Lung (tissue), 12 donors: Measurements from ENCODE around the gene EAF1. TPM values are rescaled to one million over a fixed set of nuclear protein-coding genes. Genes with fewer than 3 reads are reported as not detected.

Source experiments
- ATAC-seq: fragments of 200-7000 bp; cut with Tn5 transposase; one replicate; pipeline ENCODE4 v1.9.1; 2020; ENCODE audit warnings: moderate number of reproducible peaks; ENCODE audit not compliant: insufficient read depth, low FRiP score
- DNase-seq, 3 donors: peaks; one replicate each; pipeline ENCODE4 v3.0.0-alpha.2; 2013 to 2017
- H3K27ac ChIP-seq, 2 donors: one replicate each; pipeline ENCODE4 v1.5.1; 2013; ENCODE audit warnings: mild to moderate bottlenecking in 2 of 2, moderate library complexity in 2 of 2, control low read depth in 1 of 2, inconsistent platforms in 1 of 2, low read depth in 1 of 2, low read length in 1 of 2
- H3K27me3 ChIP-seq, 3 donors: one replicate each; pipeline ENCODE4 v1.5.1; 2013; ENCODE audit warnings: low read length in 2 of 3; ENCODE audit not compliant: control insufficient read depth in 3 of 3, insufficient read depth in 3 of 3
- H3K36me3 ChIP-seq, 4 donors: one replicate each; pipeline ENCODE4 v1.5.1; 2013; ENCODE audit warnings: low read length in 4 of 4, mild to moderate bottlenecking in 1 of 4, moderate library complexity in 1 of 4; ENCODE audit not compliant: control insufficient read depth in 4 of 4, insufficient read depth in 4 of 4
- H3K4me1 ChIP-seq, 5 donors: one replicate each; pipeline ENCODE4 v1.5.1; 2013; ENCODE audit warnings: low read length in 5 of 5, mild to moderate bottlenecking in 2 of 5, moderate library complexity in 1 of 5; ENCODE audit not compliant: control insufficient read depth in 5 of 5, insufficient read depth in 5 of 5
- H3K4me3 ChIP-seq: one replicate; pipeline ENCODE4 v1.5.1; 2013; ENCODE audit warnings: mild to moderate bottlenecking, control low read depth, moderate library complexity
- H3K9ac ChIP-seq, 2 donors: one replicate each; pipeline ENCODE4 v1.5.1; 2013; ENCODE audit warnings: low read length in 2 of 2, control low read depth in 1 of 2; ENCODE audit not compliant: insufficient read depth in 1 of 2
- H3K9me3 ChIP-seq, 4 donors: one replicate each; pipeline ENCODE4 v1.5.1; 2013; ENCODE audit warnings: low read length in 3 of 4, mild to moderate bottlenecking in 1 of 4, moderate library complexity in 1 of 4; ENCODE audit not compliant: control insufficient read depth in 4 of 4, insufficient read depth in 3 of 4
- CTCF ChIP-seq: IDR thresholded peaks from 2 replicates; pipeline ENCODE4 v1.5.1; 2012; ENCODE audit warnings: mild to moderate bottlenecking; ENCODE audit errors: control extremely low read depth, extremely low read depth
- WGBS, 2 donors: extraction: QIAGEN DNeasy Blood & Tissue Kit; methylation state at CpG; one replicate each; pipeline ENCODE4 v1.1.7; 2013; 5-methylcytosine and 5-hydroxymethylcytosine counted together
- polyA plus RNA-seq, 2 donors: library from polyadenylated mRNA; stranded (reverse); fragments of 200-250 nt; gene quantifications; one replicate each; pipeline ENCODE4 v1.2.1, GENCODE V29; 2013
- total RNA-seq, 2 donors: library from RNA; depleted of rRNA in 1 of 2; stranded (reverse); fragments of >200 nt in 1 of 2; gene quantifications; one replicate each; pipeline ENCODE4 v1.2.1, GENCODE V29; 2014 to 2021
- donor health status: control.
- donor health status: control.
- donor health status: Bipolar disorder and iron deficiency.
- donor health status: healthy.
- donor health status: DM: yes; HTN: yes; CAD: no.

EAF1 gene
- total and polyA plus RNA-seq, 4 donors: 5.5 to 25.3 (median 17.0) TPM

GRCh38 chr3:15449489-15450224, 22.3 kb downstream of the EAF1 start:
- H3K4me3 ChIP-seq: no peak overlapping the region
- TF ChIP-seq CTCF: no peak
- H3K27me3 ChIP-seq: no peaks in the 10 kb centered on the region
- WGBS, 2 donors: 71 to 78% methylated on average over 3 of the region's 3 CpGs
- H3K27ac ChIP-seq: no peak overlapping the region
- DNase-seq: no peak
- ATAC-seq: no peak
- H3K4me1 ChIP-seq: no peaks in the 10 kb centered on the region
- no peaks in the 10 kb centered on the region for H3K9me3 ChIP-seq
- peaks cover 0 to 6% (median under 1%) of the 10 kb centered on the region in 4 donors for H3K36me3 ChIP-seq
- no peak overlapping the region for H3K9ac ChIP-seq

- Histone ChIP-seq H3K4me1 (no peaks in the 10 kb centered on the region), H3K9ac (no peak overlapping the region), H3K27ac (no peak overlapping the region), H3K4me3 (no peak overlapping the region), H3K27me3 (no peaks in the 10 kb centered on the region), H3K9me3 (no peaks in the 10 kb centered on the region), H3K36me3 (peaks cover 0 to 6% (median under 1%) of the 10 kb centered on the region in 4 donors)
- 91 to 94% methylated on average over 12 of the region's 12 CpGs for WGBS, 2 donors
- ATAC-seq (no peak), DNase-seq (no peak)
- no peak for TF ChIP-seq CTCF
These were observed 23.2 kb downstream of the EAF1 start for GRCh38 chr3:15450438-15451215.

GRCh38 chr3:15451216-15452113, 24.1 kb downstream of the EAF1 start:
- Histone ChIP-seq H3K4me3 (no peak overlapping the region), H3K36me3 (peaks cover 0 to 9% (median under 1%) of the 10 kb centered on the region in 4 donors), H3K27ac (no peak overlapping the region), H3K9ac (no peak overlapping the region), H3K27me3 (no peaks in the 10 kb centered on the region), H3K9me3 (no peaks in the 10 kb centered on the region), H3K4me1 (no peaks in the 10 kb centered on the region)
- TF ChIP-seq CTCF: no peak
- DNase-seq: no peak
- 93% methylated on average over 18 of the region's 18 CpGs for WGBS, 2 donors
- ATAC-seq: no peak
